Measurements from ENCODE around the gene ERVK3-1. TPM values are rescaled to one million over a fixed set of nuclear protein-coding genes. Genes with fewer than 3 reads are reported as not detected.

The ERVK3-1 gene
- total and polyA plus RNA-seq, 3 experiments from 2014 or later: 84.6 to 102 (median 100) TPM

DNA sequence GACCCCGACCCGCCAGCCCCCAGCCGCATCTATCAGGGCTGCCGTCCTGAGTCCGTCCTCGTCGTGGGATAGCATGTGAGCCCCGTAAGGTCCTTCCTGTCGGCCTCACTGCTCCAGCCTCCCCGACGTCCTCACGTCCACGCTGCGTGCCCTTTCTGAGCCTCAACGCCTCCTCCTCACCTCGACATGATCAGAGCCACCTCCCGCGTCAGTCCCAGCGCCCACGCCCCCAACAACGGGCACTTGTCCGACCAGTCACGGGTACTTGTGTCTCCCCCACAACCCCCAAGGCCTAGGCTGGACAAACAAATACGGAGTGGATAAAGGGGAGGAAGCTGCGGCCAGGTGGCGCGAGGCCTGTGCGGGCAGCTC is 56.7 kb downstream of the ERVK3-1 start:
- peaks cover 0 to 6% (median 0%) of the 10 kb centered on the region in 3 donors for H3K36me3 Mint-ChIP-seq
- peaks cover 14% of the 10 kb centered on the region for H3K4me1 ChIP-seq (ENCODE audit: insufficient read depth, low read length)
- POLR2A ChIA-PET: interaction anchor here (0.9 to 2.5 kb wide), 8 partner anchors 9 to 179 kb away, joined by 5 to 16 read pairs (median 8); partner anchors contain the start of genes ZNF132, ZNF274, ZNF837 and ZSCAN22

DNA sequence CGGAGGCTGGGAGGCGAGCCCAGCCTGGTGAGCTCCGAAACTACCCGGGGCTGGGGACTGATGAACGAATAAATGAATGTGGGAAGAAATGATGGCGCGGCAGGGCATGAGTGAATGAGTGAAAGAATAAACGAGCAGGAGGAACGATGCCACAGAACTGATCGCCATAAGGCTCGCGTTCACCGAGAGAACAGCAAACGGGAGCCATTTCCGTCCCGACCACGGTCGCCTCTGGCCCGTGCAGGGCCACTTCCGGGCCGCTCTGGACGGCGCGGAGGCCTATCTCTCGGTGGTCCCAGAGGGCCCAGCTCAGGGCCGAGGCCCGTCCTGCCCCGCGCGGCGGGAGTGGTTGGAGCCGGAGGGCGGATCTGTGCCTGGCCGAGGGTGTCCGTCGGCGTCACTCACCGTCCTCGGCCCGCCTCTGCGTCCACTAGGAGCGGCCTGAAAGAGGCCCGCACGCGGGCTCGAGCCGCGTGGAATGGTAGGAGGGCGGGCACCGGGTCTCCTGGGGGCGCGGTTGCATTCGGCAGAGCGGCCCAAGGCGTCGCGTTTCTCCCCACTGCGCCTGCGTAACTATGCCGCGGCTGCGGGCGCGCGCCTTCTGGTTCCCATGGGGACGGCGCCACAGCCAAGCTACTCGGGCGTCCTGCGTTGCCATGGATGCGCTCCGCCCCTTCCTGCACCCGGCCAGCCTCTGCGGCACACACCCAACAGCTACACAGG is 57.3 kb downstream of the ERVK3-1 start, which contains the start of gene ZNF497:
ZNF497 (minus strand) TSS at position 480 of the 723 bp plus-strand sequence. CDS start 5,116 bp downstream, outside the sequence.
- Mint-ChIP-seq H3K27me3 (no peaks in the 10 kb centered on the region), H3K4me3 (peak within 1 kb of the TSS; percentile 85 to 100 (median 93)), H3K27ac (peak within 1 kb of the TSS; percentile 85 to 98 (median 94)), H3K36me3 (peaks cover 0 to 6% (median 0%) of the 10 kb centered on the region in 3 donors), H3K9me3 (no peaks in the 10 kb centered on the region), H3K4me1 (peaks cover 6 to 20% (median 11%) of the 10 kb centered on the region in 3 donors)
- Histone ChIP-seq H3K27ac (ENCODE audit: low read depth, low read length) (peak within 1 kb of the TSS; percentile 77), H3K4me1 (ENCODE audit: insufficient read depth, low read length) (peaks cover 8% of the 10 kb centered on the region), H3K4me3 (ENCODE audit: low read length) (peak within 1 kb of the TSS; percentile 97), H3K36me3 (ENCODE audit: insufficient read depth, low read length) (no peaks in the 10 kb centered on the region), H3K27me3 (ENCODE audit: insufficient read depth, low read length, poor library complexity, severe bottlenecking) (no peaks in the 10 kb centered on the region), H3K9me3 (ENCODE audit: low read length) (no peaks in the 10 kb centered on the region)
- POLR2A ChIA-PET: interaction anchor here (0.7 to 2.5 kb wide), 13 partner anchors 8 to 179 kb away, joined by 4 to 16 read pairs (median 6); partner anchors contain the start of genes ERVK3-1, ZNF132, ZNF274 and ZNF584
- CTCF ChIA-PET: interaction anchor here (0.9 to 2.1 kb wide), 8 partner anchors 11 to 158 kb away, joined by 3 to 13 read pairs (median 5); partner anchors contain the start of genes ZBTB45 and ZSCAN22
- peak; percentile 94 to 98 (median 96) for DNase-seq

More for the DNA sequence above, 56.7 kb downstream of the ERVK3-1 start:
- H3K27ac Mint-ChIP-seq: peak overlapping the region; percentile 85 to 98 (median 94)
- Histone ChIP-seq H3K36me3 (ENCODE audit: insufficient read depth, low read length) (no peaks in the 10 kb centered on the region), H3K27ac (ENCODE audit: low read depth, low read length) (peak overlapping the region; percentile 77), H3K27me3 (ENCODE audit: insufficient read depth, low read length, poor library complexity, severe bottlenecking) (no peaks in the 10 kb centered on the region), H3K9me3 (ENCODE audit: low read length) (no peaks in the 10 kb centered on the region), H3K4me3 (ENCODE audit: low read length) (peak overlapping the region; percentile 97)
- peak in 2 of 5 donors; percentile 22 to 66 for DNase-seq
- peak overlapping the region; percentile 85 to 100 (median 93) for H3K4me3 Mint-ChIP-seq
- H3K4me1 Mint-ChIP-seq: peaks cover 6 to 26% (median 11%) of the 10 kb centered on the region in 3 donors
- H3K27me3 Mint-ChIP-seq: no peaks in the 10 kb centered on the region
- H3K9me3 Mint-ChIP-seq: no peaks in the 10 kb centered on the region
- CTCF ChIA-PET: interaction anchor here (1.4 to 2.1 kb wide), 3 partner anchors 15 to 158 kb away, joined by 5 to 13 read pairs (median 6); partner anchors contain the start of gene ZBTB45

DNA sequence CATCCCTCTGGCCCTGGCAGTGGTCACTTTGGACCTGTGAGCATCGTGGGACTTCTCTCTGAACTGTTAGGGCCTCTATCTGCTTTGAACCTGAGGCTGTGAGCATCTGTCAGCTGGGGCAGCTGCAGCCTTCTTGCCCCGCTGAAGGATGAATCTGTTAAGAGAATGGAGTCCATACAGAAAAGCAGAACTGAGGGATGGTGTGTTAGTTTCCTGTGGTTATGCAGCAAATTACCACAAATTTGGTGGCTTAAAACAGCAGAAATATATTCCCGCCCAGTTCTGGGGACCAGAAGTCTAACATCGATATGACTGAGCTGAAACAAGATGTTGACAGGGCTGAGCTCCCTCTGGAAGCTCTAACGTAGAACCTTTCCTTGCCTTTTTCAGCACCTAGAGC is 59.0 kb downstream of the ERVK3-1 start:
- Histone ChIP-seq H3K27me3 (ENCODE audit: insufficient read depth, low read length, poor library complexity, severe bottlenecking) (no peaks in the 10 kb centered on the region), H3K36me3 (ENCODE audit: insufficient read depth, low read length) (no peaks in the 10 kb centered on the region), H3K9me3 (ENCODE audit: low read length) (no peaks in the 10 kb centered on the region), H3K27ac (ENCODE audit: low read depth, low read length) (no peak overlapping the region), H3K4me3 (ENCODE audit: low read length) (no peak overlapping the region), H3K4me1 (ENCODE audit: insufficient read depth, low read length) (peaks cover 5% of the 10 kb centered on the region)
- peaks cover 0 to 6% (median 0%) of the 10 kb centered on the region in 3 donors for H3K36me3 Mint-ChIP-seq
- no peak overlapping the region for H3K27ac Mint-ChIP-seq
- ChIA-PET CTCF (interaction anchor here (1.6 to 1.9 kb wide), 3 partner anchors 9 to 38 kb away, joined by 4 to 6 read pairs (median 5); partner anchors contain the start of gene ZSCAN22), POLR2A (interaction anchor here (1.6 kb wide), 1 partner anchor 59 kb away, joined by 6 read pairs; the partner anchor contains the start of gene ERVK3-1)
- H3K9me3 Mint-ChIP-seq: no peaks in the 10 kb centered on the region
- DNase-seq: no peak
- H3K4me3 Mint-ChIP-seq: peak overlapping the region in 6 of 7 donors; percentile 11 to 69 (median 42)
- H3K27me3 Mint-ChIP-seq: no peaks in the 10 kb centered on the region
- H3K4me1 Mint-ChIP-seq: peaks cover 6 to 12% (median 9%) of the 10 kb centered on the region in 3 donors

Other genes with a start within 250 kb of the ERVK3-1 start
- gene ZNF135, start 246.1 kb upstream of the ERVK3-1 start, total RNA-seq: 1 to 10 TPM; 1.0 to 1.4 TPM
- gene ZNF135, start 246.1 kb upstream of the ERVK3-1 start, polyA plus RNA-seq: 1.4 TPM
- gene ZSCAN18, start 207.1 kb upstream of the ERVK3-1 start, total RNA-seq: 10 to 100 TPM; 22.4 to 24.0 TPM
- gene ZSCAN18, start 207.1 kb upstream of the ERVK3-1 start, polyA plus RNA-seq: 21.4 TPM
- 1 to 10 TPM; 8.7 to 9.1 TPM for gene ZNF329, start 154.6 kb upstream of the ERVK3-1 start, total RNA-seq
- gene ZNF329, start 154.6 kb upstream of the ERVK3-1 start, polyA plus RNA-seq: 10.3 TPM
- 10 to 100 TPM; 23.4 to 25.9 TPM for gene ZNF274, start 122.3 kb upstream of the ERVK3-1 start, total RNA-seq
- gene ZNF274, start 122.3 kb upstream of the ERVK3-1 start, polyA plus RNA-seq: 32.0 TPM
- gene ZNF544, start 76.5 kb upstream of the ERVK3-1 start, total RNA-seq: 10 to 100 TPM; 51.8 to 56.8 TPM
- gene ZNF544, start 76.5 kb upstream of the ERVK3-1 start, polyA plus RNA-seq: 29.2 TPM
- gene ZNF8, start 26.4 kb upstream of the ERVK3-1 start, total RNA-seq: 1 to 10 TPM; 4.4 to 4.5 TPM
- gene ZNF8, start 26.4 kb upstream of the ERVK3-1 start, polyA plus RNA-seq: 1.0 TPM
- 1 to 10 TPM; 5.3 to 5.7 TPM for gene ZSCAN22, start 21.6 kb downstream of the ERVK3-1 start, total RNA-seq
- gene ZSCAN22, start 21.6 kb downstream of the ERVK3-1 start, polyA plus RNA-seq: 2.7 TPM
- gene A1BG, start 48.1 kb downstream of the ERVK3-1 start, total RNA-seq: 10 to 100 TPM; 16.8 to 18.1 TPM
- gene A1BG, start 48.1 kb downstream of the ERVK3-1 start, polyA plus RNA-seq: 70.8 TPM
- 1 to 10 TPM; 1.7 TPM for gene ZNF497, start 57.4 kb downstream of the ERVK3-1 start, total RNA-seq
- 1.0 TPM for gene ZNF497, start 57.4 kb downstream of the ERVK3-1 start, polyA plus RNA-seq
- gene ZNF837, start 75.7 kb downstream of the ERVK3-1 start, total RNA-seq: 1 to 10 TPM; 1.8 to 2.3 TPM
- 4.6 TPM for gene ZNF837, start 75.7 kb downstream of the ERVK3-1 start, polyA plus RNA-seq
- gene RPS5, start 81.9 kb downstream of the ERVK3-1 start, total RNA-seq: 1,000 to 10,000 TPM; 1,588 to 1,639 TPM
- 1,069 TPM for gene RPS5, start 81.9 kb downstream of the ERVK3-1 start, polyA plus RNA-seq
- under 1 TPM; 0.28 to 0.78 TPM for gene RNF225, start 90.3 kb downstream of the ERVK3-1 start, total RNA-seq
- not detected for gene RNF225, start 90.3 kb downstream of the ERVK3-1 start, polyA plus RNA-seq
- 10 to 100 TPM; 20.9 to 22.6 TPM for gene ZNF584, start 103.3 kb downstream of the ERVK3-1 start, total RNA-seq
- gene ZNF584, start 103.3 kb downstream of the ERVK3-1 start, polyA plus RNA-seq: 7.5 TPM
- 1 to 10 TPM; 4.9 to 5.2 TPM for gene ZNF132, start 134.8 kb downstream of the ERVK3-1 start, total RNA-seq
- gene ZNF132, start 134.8 kb downstream of the ERVK3-1 start, polyA plus RNA-seq: 0.97 TPM
- 10 to 100 TPM; 11.3 TPM for gene ZNF324B, start 146.2 kb downstream of the ERVK3-1 start, total RNA-seq
- gene ZNF324B, start 146.2 kb downstream of the ERVK3-1 start, polyA plus RNA-seq: 2.9 TPM
- gene ZNF324, start 161.7 kb downstream of the ERVK3-1 start, total RNA-seq: 10 to 100 TPM; 19.8 to 21.0 TPM
- gene ZNF324, start 161.7 kb downstream of the ERVK3-1 start, polyA plus RNA-seq: 13.9 TPM
- 1 to 10 TPM; 5.9 to 7.2 TPM for gene ZNF446, start 171.0 kb downstream of the ERVK3-1 start, total RNA-seq
- 3.8 TPM for gene ZNF446, start 171.0 kb downstream of the ERVK3-1 start, polyA plus RNA-seq
- gene SLC27A5, start 206.6 kb downstream of the ERVK3-1 start, total RNA-seq: 10 to 100 TPM; 16.1 to 19.1 TPM
- gene SLC27A5, start 206.6 kb downstream of the ERVK3-1 start, polyA plus RNA-seq: 25.9 TPM
- gene ZBTB45, start 214.4 kb downstream of the ERVK3-1 start, total RNA-seq: 10 to 100 TPM; 15.0 to 16.1 TPM
- gene ZBTB45, start 214.4 kb downstream of the ERVK3-1 start, polyA plus RNA-seq: 4.8 TPM
- gene TRIM28, start 238.7 kb downstream of the ERVK3-1 start, total RNA-seq: 100 to 1,000 TPM; 705 to 715 TPM
- 57.5 TPM for gene TRIM28, start 238.7 kb downstream of the ERVK3-1 start, polyA plus RNA-seq
- gene CHMP2A, start 249.7 kb downstream of the ERVK3-1 start, total RNA-seq: 10 to 100 TPM; 88.8 to 89.7 TPM
- 198 TPM for gene CHMP2A, start 249.7 kb downstream of the ERVK3-1 start, polyA plus RNA-seq